H1 (cell line): ENCODE data around the gene H2BK1. TPM values are rescaled to one million over a fixed set of nuclear protein-coding genes. Genes with fewer than 3 reads are reported as not detected.

Source experiments
- CBX5 ChIP-seq: fragments of 300-800, 300-1000 bp; sonication (generic); IDR thresholded peaks from 2 replicates; pipeline ENCODE4 v1.7.1; 2016; ENCODE audit warnings: antibody characterized with exemption, low read length, low read depth
- CHD1 ChIP-seq: IDR thresholded peaks from 2 replicates; pipeline ENCODE4 v1.6.1; 2012; ENCODE audit warnings: low read depth, low read length, improper control_type of control experiment
- CHD2 ChIP-seq: IDR thresholded peaks from 2 replicates; pipeline ENCODE4 v1.6.1; 2012; ENCODE audit warnings: low read length, improper control_type of control experiment
- CTCF ChIP-seq, 3 experiments: IDR thresholded peaks; 1 replicate in 2 of 3; 2 replicates in 1 of 3; pipeline versions ENCODE4 v1.5.1 to v1.6.1; 2011; ENCODE audit warnings: low read length in 3 of 3, mild to moderate bottlenecking in 3 of 3, inconsistent platforms in 2 of 3, low read depth in 1 of 3, moderate library complexity in 1 of 3; ENCODE audit not compliant: insufficient read depth in 1 of 3; ENCODE audit errors: control extremely low read depth in 1 of 3
- E2F6 ChIP-seq: IDR thresholded peaks from 2 replicates; pipeline ENCODE4 v1.6.1; 2012; ENCODE audit warnings: inconsistent platforms
- EP300 ChIP-seq, 2 experiments: IDR thresholded peaks; 1 replicate in 1 of 2; 2 replicates in 1 of 2; pipeline ENCODE4 v1.6.1; 2011 to 2012; ENCODE audit warnings: low read depth in 2 of 2, low read length in 2 of 2, mild to moderate bottlenecking in 2 of 2, borderline replicate concordance in 1 of 2, inconsistent platforms in 1 of 2, moderate library complexity in 1 of 2
- EZH2 ChIP-seq: fragments of 200-600 bp; sonication (generic); IDR thresholded peaks from 2 replicates; pipeline ENCODE4 v1.7.1; 2012; ENCODE audit warnings: low read depth, mild to moderate bottlenecking, moderate library complexity, low read length, inconsistent platforms; ENCODE audit not compliant: severe bottlenecking
- HDAC6 ChIP-seq: IDR thresholded peaks from one replicate; pipeline ENCODE4 v1.7.1; 2012; ENCODE audit warnings: low read depth, mild to moderate bottlenecking, inconsistent platforms, low read length, moderate library complexity
- KDM4A ChIP-seq: IDR thresholded peaks from one replicate; pipeline ENCODE4 v1.7.1; 2012; ENCODE audit warnings: low read depth, mild to moderate bottlenecking, moderate library complexity, low read length, inconsistent platforms; ENCODE audit not compliant: severe bottlenecking
- NRF1 ChIP-seq: IDR thresholded peaks from 2 replicates; pipeline ENCODE4 v1.6.1; 2011; ENCODE audit warnings: mild to moderate bottlenecking, low read depth, low read length, improper control_type of control experiment
- SIN3A ChIP-seq, 2 experiments: IDR thresholded peaks in 1 of 2; conservative IDR thresholded peaks in 1 of 2; 2 replicates each; pipeline ENCODE4 v1.6.1; 2011 to 2012; ENCODE audit warnings: low read length in 2 of 2, improper control_type of control experiment in 1 of 2, low read depth in 1 of 2, mild to moderate bottlenecking in 1 of 2
- SP1 ChIP-seq: IDR thresholded peaks from 2 replicates; pipeline ENCODE4 v1.6.1; 2011; ENCODE audit warnings: low read depth, low read length
- SP2 ChIP-seq: IDR thresholded peaks from 2 replicates; pipeline ENCODE4 v1.6.1; 2012; ENCODE audit warnings: mild to moderate bottlenecking, low read length, inconsistent platforms
- SUZ12 ChIP-seq: fragments of 200-600 bp; sonication (generic); IDR thresholded peaks from 2 replicates; pipeline ENCODE4 v1.6.1; 2012; ENCODE audit warnings: mild to moderate bottlenecking, inconsistent platforms, low read length, moderate library complexity, mixed read lengths
- TBP ChIP-seq: IDR thresholded peaks from 2 replicates; pipeline ENCODE4 v1.6.1; 2011; ENCODE audit warnings: low read depth, low read length, improper control_type of control experiment
- TEAD4 ChIP-seq: IDR thresholded peaks from 2 replicates; pipeline ENCODE4 v1.6.1; 2012; ENCODE audit warnings: low read depth, low read length, inconsistent platforms, mixed read lengths
- YY1 ChIP-seq: IDR thresholded peaks from 2 replicates; pipeline ENCODE4 v1.6.1; 2011; ENCODE audit warnings: low read depth, mild to moderate bottlenecking, low read length
- polyA plus RNA-seq, 7 experiments: library from polyadenylated mRNA; depleted of rRNA in 3 of 7; stranded (reverse) in 5 of 7; unstranded in 2 of 7; fragments of >200 nt in 5 of 7; fragments of 200-250 nt in 2 of 7; gene quantifications; 1 replicate in 5 of 7; 2 replicates in 1 of 7; 4 replicates in 1 of 7; pipeline versions ENCODE4 v1.2.1 to v1.2.3, GENCODE V29; 2011 to 2013; ENCODE audit warnings: missing spikeins in 2 of 7, mixed read lengths in 2 of 7
- total RNA-seq: library from RNA; stranded (reverse); fragmentation: NEBNext Ultra II Directional; extraction: Animal tissue kit (Norgen Biotek cat#: 25700); gene quantifications from 2 replicates; pipeline ENCODE4 v1.2.1, GENCODE V29; 2021

The H2BK1 gene
- total and polyA plus RNA-seq, 2 of the 8 experiments (the other 6 are each of a cell fraction or from before 2014, with no cell fraction given): not detected

GRCh38 chr7:151167197-151167961 lies 42.9 kb downstream of the H2BK1 start, which contains the start of gene GBX1 (continued):
- TF ChIP-seq YY1: no peak
- peak; percentile 69 for TF ChIP-seq EZH2
- TF ChIP-seq SIN3A (conservative IDR thresholded peaks at IDR 0.05 in 1 of 2, IDR thresholded peaks at IDR 0.05 in 1 of 2; ENCODE audit: low read depth in 1 of 2, low read length in 2 of 2): no peak
- TF ChIP-seq CBX5: no peak
- TF ChIP-seq SP1: no peak
- TF ChIP-seq EP300 (IDR thresholded peaks at IDR 0.05; ENCODE audit: borderline replicate concordance in 1 of 2, low read depth in 2 of 2, low read length in 2 of 2): no peak
- TF ChIP-seq TEAD4: no peak
- TF ChIP-seq NRF1: no peak
- TF ChIP-seq CTCF (IDR thresholded peaks at IDR 0.05; ENCODE audit: control extremely low read depth in 1 of 3, insufficient read depth in 1 of 3, low read depth in 1 of 3, low read length in 3 of 3): peak in 2 of 3 experiments; percentile 1; a peak in 2 of 4 replicates
- no peak for TF ChIP-seq CHD2
- peak; percentile 14 for TF ChIP-seq KDM4A
- peak; percentile 7 for TF ChIP-seq SUZ12
- TF ChIP-seq SP2: no peak
- no peak for TF ChIP-seq TBP
- TF ChIP-seq HDAC6: no peak
- TF ChIP-seq E2F6: peak; percentile 14; the same call in 1 of the 2 replicates
- no peak for TF ChIP-seq CHD1
